ENCODE data around the gene PRR3. TPM values are rescaled to one million over a fixed set of nuclear protein-coding genes. Genes with fewer than 3 reads are reported as not detected.

Gene PRR3
- total and polyA plus RNA-seq, 9 of the 15 experiments (the other 6 are each of a cell fraction or from before 2014, with no cell fraction given), result 23.5 to 59.6 (median 28.8) TPM

- TF ChIP-seq ARNT (IDR thresholded peaks at IDR 0.05) (no peak), ZNF586 (CRISPR knock-in tag; conservative IDR thresholded peaks at IDR 0.05) (no peak), ARID4B (CRISPR knock-in tag; IDR thresholded peaks at IDR 0.05) (peak; percentile 83), GABPB1 (CRISPR knock-in tag; IDR thresholded peaks at IDR 0.05) (peak; percentile 70), HNRNPK (IDR thresholded peaks at IDR 0.05; ENCODE audit: low read depth, low read length, poor library complexity, severe bottlenecking) (no peak), CBX3 (IDR thresholded peaks at IDR 0.05; ENCODE audit: borderline replicate concordance in 1 of 2, low read length in 2 of 2) (no peak; a peak in 2 of 3 replicates), PCBP2 (IDR thresholded peaks at IDR 0.05; ENCODE audit: low read depth, low read length, poor library complexity, severe bottlenecking) (no peak), ERF (CRISPR knock-in tag; IDR thresholded peaks at IDR 0.05) (no peak), PTBP1 (IDR thresholded peaks at IDR 0.05; ENCODE audit: low read depth, low read length) (no peak), KDM4B (IDR thresholded peaks at IDR 0.05; ENCODE audit: borderline replicate concordance in 2 of 2, low read depth in 1 of 2) (no peak), ZNF239 (CRISPR knock-in tag; IDR thresholded peaks at IDR 0.05) (no peak), MAZ (CRISPR knock-in tag; conservative IDR thresholded peaks at IDR 0.05 in 1 of 2, IDR thresholded peaks at IDR 0.05 in 1 of 2) (peak in 1 of 2 experiments; percentile 77; a peak in 3 of 4 replicates)
- TF ChIP-seq, protein P1, sequence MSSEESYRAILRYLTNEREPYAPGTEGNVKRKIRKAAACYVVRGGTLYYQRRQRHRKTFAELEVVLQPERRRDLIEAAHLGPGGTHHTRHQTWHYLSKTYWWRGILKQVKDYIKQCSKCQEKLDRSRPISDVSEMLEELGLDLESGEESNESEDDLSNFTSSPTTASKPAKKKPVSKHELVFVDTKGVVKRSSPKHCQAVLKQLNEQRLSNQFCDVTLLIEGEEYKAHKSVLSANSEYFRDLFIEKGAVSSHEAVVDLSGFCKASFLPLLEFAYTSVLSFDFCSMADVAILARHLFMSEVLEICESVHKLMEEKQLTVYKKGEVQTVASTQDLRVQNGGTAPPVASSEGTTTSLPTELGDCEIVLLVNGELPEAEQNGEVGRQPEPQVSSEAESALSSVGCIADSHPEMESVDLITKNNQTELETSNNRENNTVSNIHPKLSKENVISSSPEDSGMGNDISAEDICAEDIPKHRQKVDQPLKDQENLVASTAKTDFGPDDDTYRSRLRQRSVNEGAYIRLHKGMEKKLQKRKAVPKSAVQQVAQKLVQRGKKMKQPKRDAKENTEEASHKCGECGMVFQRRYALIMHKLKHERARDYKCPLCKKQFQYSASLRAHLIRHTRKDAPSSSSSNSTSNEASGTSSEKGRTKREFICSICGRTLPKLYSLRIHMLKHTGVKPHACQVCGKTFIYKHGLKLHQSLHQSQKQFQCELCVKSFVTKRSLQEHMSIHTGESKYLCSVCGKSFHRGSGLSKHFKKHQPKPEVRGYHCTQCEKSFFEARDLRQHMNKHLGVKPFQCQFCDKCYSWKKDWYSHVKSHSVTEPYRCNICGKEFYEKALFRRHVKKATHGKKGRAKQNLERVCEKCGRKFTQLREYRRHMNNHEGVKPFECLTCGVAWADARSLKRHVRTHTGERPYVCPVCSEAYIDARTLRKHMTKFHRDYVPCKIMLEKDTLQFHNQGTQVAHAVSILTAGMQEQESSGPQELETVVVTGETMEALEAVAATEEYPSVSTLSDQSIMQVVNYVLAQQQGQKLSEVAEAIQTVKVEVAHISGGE (CRISPR knock-in tag; IDR thresholded peaks at IDR 0.05), result peak in 1 of 3 experiments; percentile 86; a peak in 2 of 6 replicates
- TF ChIP-seq, protein P2, sequence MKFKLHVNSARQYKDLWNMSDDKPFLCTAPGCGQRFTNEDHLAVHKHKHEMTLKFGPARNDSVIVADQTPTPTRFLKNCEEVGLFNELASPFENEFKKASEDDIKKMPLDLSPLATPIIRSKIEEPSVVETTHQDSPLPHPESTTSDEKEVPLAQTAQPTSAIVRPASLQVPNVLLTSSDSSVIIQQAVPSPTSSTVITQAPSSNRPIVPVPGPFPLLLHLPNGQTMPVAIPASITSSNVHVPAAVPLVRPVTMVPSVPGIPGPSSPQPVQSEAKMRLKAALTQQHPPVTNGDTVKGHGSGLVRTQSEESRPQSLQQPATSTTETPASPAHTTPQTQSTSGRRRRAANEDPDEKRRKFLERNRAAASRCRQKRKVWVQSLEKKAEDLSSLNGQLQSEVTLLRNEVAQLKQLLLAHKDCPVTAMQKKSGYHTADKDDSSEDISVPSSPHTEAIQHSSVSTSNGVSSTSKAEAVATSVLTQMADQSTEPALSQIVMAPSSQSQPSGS (CRISPR knock-in tag; IDR thresholded peaks at IDR 0.05), result no peak
- TF ChIP-seq, protein P3, sequence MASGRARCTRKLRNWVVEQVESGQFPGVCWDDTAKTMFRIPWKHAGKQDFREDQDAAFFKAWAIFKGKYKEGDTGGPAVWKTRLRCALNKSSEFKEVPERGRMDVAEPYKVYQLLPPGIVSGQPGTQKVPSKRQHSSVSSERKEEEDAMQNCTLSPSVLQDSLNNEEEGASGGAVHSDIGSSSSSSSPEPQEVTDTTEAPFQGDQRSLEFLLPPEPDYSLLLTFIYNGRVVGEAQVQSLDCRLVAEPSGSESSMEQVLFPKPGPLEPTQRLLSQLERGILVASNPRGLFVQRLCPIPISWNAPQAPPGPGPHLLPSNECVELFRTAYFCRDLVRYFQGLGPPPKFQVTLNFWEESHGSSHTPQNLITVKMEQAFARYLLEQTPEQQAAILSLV (tag; IDR thresholded peaks at IDR 0.05), result peak; percentile 76
Measured at GRCh38 chr6:30515944-30516753, 40.9 kb upstream of the PRR3 start (continued).
